Lower leg skin (tissue), 3 donors: ENCODE data around the gene GRID2.

Experiments
- POLR2A ChIP-seq, 2 donors: fragments of 450-650 bp; IDR thresholded peaks; one replicate each; pipeline ENCODE4 v1.6.1; 2016 to 2017; ENCODE audit warnings: antibody characterized with exemption in 2 of 2, mild to moderate bottlenecking in 1 of 2, moderate library complexity in 1 of 2
- TF ChIP-seq, protein P1 (sequence below), 3 donors: fragments of 450-650 bp; IDR thresholded peaks; one replicate each; pipeline ENCODE4 v1.5.1; 2016; ENCODE audit warnings: antibody characterized with exemption in 3 of 3, mild to moderate bottlenecking in 3 of 3, moderate library complexity in 2 of 3

DNA sequence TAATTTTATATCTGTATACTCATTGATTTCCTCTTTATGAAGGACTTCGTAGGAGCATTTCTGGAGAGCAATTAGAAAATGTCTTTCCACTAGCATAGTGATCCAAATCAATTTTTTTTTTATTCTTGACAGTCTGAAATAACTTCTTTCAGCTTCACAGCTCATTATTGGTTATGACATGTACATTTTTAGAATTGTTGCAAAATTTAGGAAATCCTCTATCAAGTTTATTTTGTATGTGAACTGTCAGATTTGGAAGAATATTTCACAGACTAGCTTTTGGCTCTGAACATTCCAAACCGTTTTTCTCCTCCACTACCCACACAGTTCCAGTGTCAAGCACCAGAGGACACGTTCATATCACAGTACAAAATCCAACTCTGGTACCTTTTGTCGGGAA, 1275.2 kb downstream of the GRID2 start:
- TF ChIP-seq, protein P1, sequence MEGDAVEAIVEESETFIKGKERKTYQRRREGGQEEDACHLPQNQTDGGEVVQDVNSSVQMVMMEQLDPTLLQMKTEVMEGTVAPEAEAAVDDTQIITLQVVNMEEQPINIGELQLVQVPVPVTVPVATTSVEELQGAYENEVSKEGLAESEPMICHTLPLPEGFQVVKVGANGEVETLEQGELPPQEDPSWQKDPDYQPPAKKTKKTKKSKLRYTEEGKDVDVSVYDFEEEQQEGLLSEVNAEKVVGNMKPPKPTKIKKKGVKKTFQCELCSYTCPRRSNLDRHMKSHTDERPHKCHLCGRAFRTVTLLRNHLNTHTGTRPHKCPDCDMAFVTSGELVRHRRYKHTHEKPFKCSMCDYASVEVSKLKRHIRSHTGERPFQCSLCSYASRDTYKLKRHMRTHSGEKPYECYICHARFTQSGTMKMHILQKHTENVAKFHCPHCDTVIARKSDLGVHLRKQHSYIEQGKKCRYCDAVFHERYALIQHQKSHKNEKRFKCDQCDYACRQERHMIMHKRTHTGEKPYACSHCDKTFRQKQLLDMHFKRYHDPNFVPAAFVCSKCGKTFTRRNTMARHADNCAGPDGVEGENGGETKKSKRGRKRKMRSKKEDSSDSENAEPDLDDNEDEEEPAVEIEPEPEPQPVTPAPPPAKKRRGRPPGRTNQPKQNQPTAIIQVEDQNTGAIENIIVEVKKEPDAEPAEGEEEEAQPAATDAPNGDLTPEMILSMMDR (IDR thresholded peaks at IDR 0.05), result no peak
- no peak for TF ChIP-seq POLR2A (IDR thresholded peaks at IDR 0.05)
